LNCAP (cell line): Measurements from ENCODE around the gene OR7A17.

Experiments
- TF ChIP-seq, protein P1 (sequence below): fragments of 450-650 bp; IDR thresholded peaks from 2 replicates; pipeline ENCODE4 v1.5.1; 2017; ENCODE audit warnings: mild to moderate bottlenecking

OR7A17 gene

DNA sequence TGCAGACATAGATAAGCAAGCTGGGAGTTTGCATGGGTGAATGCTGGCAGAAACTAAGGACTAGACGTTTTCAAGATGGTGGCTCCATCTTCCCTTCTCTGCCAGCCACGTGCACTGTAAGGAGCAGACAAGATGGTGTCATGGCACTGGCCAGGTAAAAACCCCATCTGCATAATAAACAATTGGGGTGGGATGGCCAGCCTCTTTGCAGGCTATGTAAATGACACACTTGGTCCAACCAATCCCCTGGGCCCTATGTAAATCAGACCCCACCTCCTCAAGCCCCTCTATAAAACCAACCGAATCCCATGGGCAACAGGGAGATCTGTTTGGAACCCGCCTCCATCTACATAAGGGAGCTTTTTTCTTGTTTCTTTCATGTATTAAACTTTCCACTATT is 48.5 kb downstream of the OR7A17 start:
- TF ChIP-seq, protein P1, sequence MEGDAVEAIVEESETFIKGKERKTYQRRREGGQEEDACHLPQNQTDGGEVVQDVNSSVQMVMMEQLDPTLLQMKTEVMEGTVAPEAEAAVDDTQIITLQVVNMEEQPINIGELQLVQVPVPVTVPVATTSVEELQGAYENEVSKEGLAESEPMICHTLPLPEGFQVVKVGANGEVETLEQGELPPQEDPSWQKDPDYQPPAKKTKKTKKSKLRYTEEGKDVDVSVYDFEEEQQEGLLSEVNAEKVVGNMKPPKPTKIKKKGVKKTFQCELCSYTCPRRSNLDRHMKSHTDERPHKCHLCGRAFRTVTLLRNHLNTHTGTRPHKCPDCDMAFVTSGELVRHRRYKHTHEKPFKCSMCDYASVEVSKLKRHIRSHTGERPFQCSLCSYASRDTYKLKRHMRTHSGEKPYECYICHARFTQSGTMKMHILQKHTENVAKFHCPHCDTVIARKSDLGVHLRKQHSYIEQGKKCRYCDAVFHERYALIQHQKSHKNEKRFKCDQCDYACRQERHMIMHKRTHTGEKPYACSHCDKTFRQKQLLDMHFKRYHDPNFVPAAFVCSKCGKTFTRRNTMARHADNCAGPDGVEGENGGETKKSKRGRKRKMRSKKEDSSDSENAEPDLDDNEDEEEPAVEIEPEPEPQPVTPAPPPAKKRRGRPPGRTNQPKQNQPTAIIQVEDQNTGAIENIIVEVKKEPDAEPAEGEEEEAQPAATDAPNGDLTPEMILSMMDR = no peak

- TF ChIP-seq, protein P1 = no peak
These were observed 50.9 kb downstream of the OR7A17 start, which contains the start of the genes OR7A5 and OR7C1 for GRCh38 chr19:14835011-14835410. Gene OR7A5 (minus strand): TSS chr19:14835185. CDS start chr19:14828241, 6,944 bp downstream. Gene OR7C1 (minus strand): TSS chr19:14835185. CDS start chr19:14800136, 35,049 bp downstream.

DNA sequence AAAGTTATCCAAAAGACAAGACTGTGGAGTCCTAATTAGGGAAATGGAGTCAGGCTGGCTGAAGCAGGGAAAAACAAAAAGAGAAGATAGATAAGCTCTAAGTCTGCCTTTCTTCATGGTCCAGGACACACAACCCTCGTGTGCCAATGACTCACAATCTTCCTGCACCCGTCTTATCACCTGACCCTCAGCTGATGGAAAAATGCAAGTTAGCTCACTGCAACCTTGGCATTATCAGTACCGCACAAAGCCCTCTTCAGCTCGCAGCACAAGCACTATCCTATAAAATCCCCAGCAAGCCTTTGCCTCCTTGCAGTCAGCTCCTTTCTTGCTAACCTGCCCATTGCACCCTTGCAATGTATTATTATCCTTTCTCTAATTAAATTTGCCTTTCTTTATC is 55.2 kb downstream of the OR7A17 start:
- TF ChIP-seq, protein P1 = no peak
